Measurements from ENCODE around the gene IL1RAPL1. TPM values are rescaled to one million over a fixed set of nuclear protein-coding genes. Genes with fewer than 3 reads are reported as not detected.

IL1RAPL1 gene
- total and polyA plus RNA-seq, 9 of the 15 experiments (the other 6 are each of a cell fraction or from before 2014, with no cell fraction given) = 0.04 to 0.07 (median 0.04) TPM; not detected in 6

GRCh38 chrX:29648161-29648560, 1060.9 kb downstream of the IL1RAPL1 start:
- Histone ChIP-seq H3K9ac (ENCODE audit: insufficient read depth in 1 of 2, low read depth in 2 of 2, low read length in 2 of 2) (no peak overlapping the region), H3K36me3 (ENCODE audit: control insufficient read depth, insufficient read depth, low read length) (no peaks in the 10 kb centered on the region), H3K9me3 (replicated peaks; ENCODE audit: control insufficient read depth, insufficient read depth, low read depth, low read length) (no peaks in the 10 kb centered on the region), H4K20me1 (replicated peaks; ENCODE audit: control insufficient read depth, insufficient read depth, low read length) (no peaks in the 10 kb centered on the region), H3K4me3 (no peak overlapping the region), H3K4me1 (replicated peaks in 1 of 2; ENCODE audit: control insufficient read depth in 2 of 2, insufficient read depth in 2 of 2, low read length in 2 of 2) (no peaks in the 10 kb centered on the region), H3K79me2 (ENCODE audit: control insufficient read depth, insufficient read depth, low read length) (no peaks in the 10 kb centered on the region), H3K27me3 (ENCODE audit: control insufficient read depth in 2 of 2, insufficient read depth in 2 of 2, low read length in 2 of 2) (no peaks in the 10 kb centered on the region), H3K27ac (ENCODE audit: extremely low read depth, low read depth, low read length) (no peak overlapping the region), H3K4me2 (ENCODE audit: insufficient read depth, low read length) (no peak overlapping the region), H3K9me1 (ENCODE audit: control insufficient read depth, insufficient read depth, low read length) (no peaks in the 10 kb centered on the region), H2AFZ (ENCODE audit: low read depth, low read length) (no peak overlapping the region)
- in situ Hi-C loops (cut with MboI) = no loop called here
- 0% methylated on average over 1 of the region's 1 CpG for WGBS (ENCODE audit: insufficient coverage, low coverage, missing lambda C conversion rate)
- POLR2A ChIA-PET = no interaction called here
- no peak for FAIRE-seq
- CTCF ChIA-PET (ENCODE audit: low intra/inter-chr PET ratio) = no interaction called here
- no peak for ATAC-seq
- intact Hi-C loops (cut with micrococcal nuclease) = no loop called here
- BruUV-seq (replicated peaks) = no TSS peak
- TF ChIP-seq HNRNPLL (IDR thresholded peaks at IDR 0.05; ENCODE audit: low read depth, low read length, poor library complexity, severe bottlenecking) = no peak
- no peak for TF ChIP-seq SMAD4 (CRISPR knock-in tag; conservative IDR thresholded peaks at IDR 0.05)
- no peak for TF ChIP-seq ZNF41 (CRISPR knock-in tag; conservative IDR thresholded peaks at IDR 0.05)
- TF ChIP-seq, protein P1, sequence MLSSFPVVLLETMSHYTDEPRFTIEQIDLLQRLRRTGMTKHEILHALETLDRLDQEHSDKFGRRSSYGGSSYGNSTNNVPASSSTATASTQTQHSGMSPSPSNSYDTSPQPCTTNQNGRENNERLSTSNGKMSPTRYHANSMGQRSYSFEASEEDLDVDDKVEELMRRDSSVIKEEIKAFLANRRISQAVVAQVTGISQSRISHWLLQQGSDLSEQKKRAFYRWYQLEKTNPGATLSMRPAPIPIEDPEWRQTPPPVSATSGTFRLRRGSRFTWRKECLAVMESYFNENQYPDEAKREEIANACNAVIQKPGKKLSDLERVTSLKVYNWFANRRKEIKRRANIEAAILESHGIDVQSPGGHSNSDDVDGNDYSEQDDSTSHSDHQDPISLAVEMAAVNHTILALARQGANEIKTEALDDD (IDR thresholded peaks at IDR 0.05) = no peak
- TF ChIP-seq, protein P2, sequence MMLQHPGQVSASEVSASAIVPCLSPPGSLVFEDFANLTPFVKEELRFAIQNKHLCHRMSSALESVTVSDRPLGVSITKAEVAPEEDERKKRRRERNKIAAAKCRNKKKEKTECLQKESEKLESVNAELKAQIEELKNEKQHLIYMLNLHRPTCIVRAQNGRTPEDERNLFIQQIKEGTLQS (IDR thresholded peaks at IDR 0.05) = no peak
- TF ChIP-seq, protein P2 (CRISPR knock-in tag; conservative IDR thresholded peaks at IDR 0.05) = no peak
- no peak for TF ChIP-seq DLX4 (CRISPR knock-in tag; IDR thresholded peaks at IDR 0.05)
- TF ChIP-seq NFIX (CRISPR knock-in tag; IDR thresholded peaks at IDR 0.05; ENCODE audit: low read depth) = no peak
- TF ChIP-seq SMC3 (conservative IDR thresholded peaks at IDR 0.05; ENCODE audit: insufficient read depth, low read depth, low read length) = no peak
- TF ChIP-seq TAF7 (tag; IDR thresholded peaks at IDR 0.05) = no peak
- TF ChIP-seq FOSL1 (tag; conservative IDR thresholded peaks at IDR 0.05) = no peak
- TF ChIP-seq ETV6 (IDR thresholded peaks at IDR 0.05; ENCODE audit: borderline replicate concordance in 1 of 2, low read depth in 2 of 2, low read length in 1 of 2) = no peak
- TF ChIP-seq ETV6 (CRISPR knock-in tag; IDR thresholded peaks at IDR 0.05; ENCODE audit: borderline replicate concordance) = no peak
- TF ChIP-seq EZH2 (IDR thresholded peaks at IDR 0.05; ENCODE audit: borderline replicate concordance, low read depth, low read length) = no peak
- no peak for TF ChIP-seq NONO (IDR thresholded peaks at IDR 0.05; ENCODE audit: low read depth in 2 of 2, low read length in 1 of 2)
- TF ChIP-seq SNRNP70 (optimal IDR thresholded peaks at IDR 0.05; ENCODE audit: low read depth, low read length) = no peak
- TF ChIP-seq, protein P3, sequence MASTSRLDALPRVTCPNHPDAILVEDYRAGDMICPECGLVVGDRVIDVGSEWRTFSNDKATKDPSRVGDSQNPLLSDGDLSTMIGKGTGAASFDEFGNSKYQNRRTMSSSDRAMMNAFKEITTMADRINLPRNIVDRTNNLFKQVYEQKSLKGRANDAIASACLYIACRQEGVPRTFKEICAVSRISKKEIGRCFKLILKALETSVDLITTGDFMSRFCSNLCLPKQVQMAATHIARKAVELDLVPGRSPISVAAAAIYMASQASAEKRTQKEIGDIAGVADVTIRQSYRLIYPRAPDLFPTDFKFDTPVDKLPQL (IDR thresholded peaks at IDR 0.05; ENCODE audit: extremely low read depth, insufficient read length) = no peak
- TF ChIP-seq ZC3H8 (IDR thresholded peaks at IDR 0.05) = no peak
- TF ChIP-seq RBM15 (IDR thresholded peaks at IDR 0.05; ENCODE audit: insufficient read depth, low read length) = no peak
- DNase-seq (ENCODE audit: extremely low read depth in 1 of 4, low spot score in 3 of 4) = no peak

Measured in K562 (cell line).